HepG2 (cell line): Measurements from ENCODE around the gene REEP6. TPM values are rescaled to one million over a fixed set of nuclear protein-coding genes. Genes with fewer than 3 reads are reported as not detected.

ENCODE experiments used
- CREB1 ChIP-seq, 2 experiments: fragments of 450-650 bp in 1 of 2; IDR thresholded peaks; 2 replicates each; pipeline ENCODE4 v1.6.1; 2016 to 2017; ENCODE audit warnings: control low read depth in 1 of 2, mild to moderate bottlenecking in 1 of 2, missing compliant biosample characterization in 1 of 2, missing genetic modification characterization in 1 of 2
- HNRNPH1 ChIP-seq: fragments of 200-400 bp; formaldehyde crosslinking; optimal IDR thresholded peaks from 2 replicates; pipeline ENCODE3; 2017; ENCODE audit warnings: mild to moderate bottlenecking, low read depth, low read length
- KDM5A ChIP-seq: fragments of 200-600 bp; sonication (generic); IDR thresholded peaks from 2 replicates; pipeline ENCODE4 v1.7.0; 2018; ENCODE audit warnings: antibody characterized with exemption, mild to moderate bottlenecking, low read length, borderline replicate concordance
- PAWR ChIP-seq: sonication (generic); formaldehyde crosslinking; IDR thresholded peaks from 2 replicates; pipeline ENCODE4 v1.4.0; 2020; ENCODE audit warnings: missing genetic modification reagents, mild to moderate bottlenecking, borderline replicate concordance
- SIN3A ChIP-seq: IDR thresholded peaks from 2 replicates; pipeline ENCODE4 v1.6.1; 2011; ENCODE audit warnings: low read depth, mild to moderate bottlenecking, control low read depth, low read length, borderline replicate concordance
- ZBTB42 ChIP-seq: sonication (generic); formaldehyde crosslinking; IDR thresholded peaks from 2 replicates; pipeline ENCODE4 v1.5.0; 2020; ENCODE audit warnings: mild to moderate bottlenecking, missing genetic modification reagents
- ZNF205 ChIP-seq: IDR thresholded peaks from 2 replicates; pipeline ENCODE4 v1.6.1; 2018; ENCODE audit warnings: missing biosample characterization, missing genetic modification reagents
- ZNF280D ChIP-seq: sonication (generic); formaldehyde crosslinking; IDR thresholded peaks from 2 replicates; pipeline ENCODE4 v1.5.1; 2020; ENCODE audit warnings: mild to moderate bottlenecking, missing genetic modification reagents
- ZNF446 ChIP-seq: sonication (generic); formaldehyde crosslinking; IDR thresholded peaks from 2 replicates; pipeline ENCODE4 v1.5.0; 2020; ENCODE audit warnings: mild to moderate bottlenecking, missing genetic modification reagents
- ZNF564 ChIP-seq: sonication (generic); formaldehyde crosslinking; IDR thresholded peaks from 2 replicates; pipeline ENCODE4 v1.8.1; 2023; ENCODE audit warnings: mild to moderate bottlenecking, missing genetic modification reagents
- ZNF580 ChIP-seq: IDR thresholded peaks from 2 replicates; pipeline ENCODE4 v1.6.1; 2016; ENCODE audit warnings: low read depth, borderline replicate concordance
- ZNF660 ChIP-seq: sonication (generic); formaldehyde crosslinking; IDR thresholded peaks from 2 replicates; pipeline ENCODE4 v1.5.1; 2020; ENCODE audit warnings: mild to moderate bottlenecking, low read depth, missing genetic modification reagents, borderline replicate concordance
- ZNF775 ChIP-seq: sonication (generic); formaldehyde crosslinking; IDR thresholded peaks from 2 replicates; pipeline ENCODE4 v1.4.0; 2020; ENCODE audit warnings: missing genetic modification reagents, mild to moderate bottlenecking, moderate library complexity, borderline replicate concordance
- ZNF839 ChIP-seq: sonication (generic); formaldehyde crosslinking; IDR thresholded peaks from 2 replicates; pipeline ENCODE4 v1.4.0; 2020; ENCODE audit warnings: missing genetic modification reagents, mild to moderate bottlenecking, borderline replicate concordance
- ZNF841 ChIP-seq: sonication (generic); formaldehyde crosslinking; IDR thresholded peaks from 2 replicates; pipeline ENCODE4 v1.8.1; 2023; ENCODE audit warnings: missing genetic modification reagents, borderline replicate concordance
- ZSCAN9 ChIP-seq: IDR thresholded peaks from 2 replicates; pipeline ENCODE4 v1.6.1; 2016; ENCODE audit warnings: borderline replicate concordance
- polyA plus RNA-seq, 8 experiments: library from polyadenylated mRNA; depleted of rRNA in 3 of 8; stranded (reverse) in 7 of 8; unstranded in 1 of 8; fragments of >200 nt; fragmentation: Illumina TruSeq in 4 of 8; extraction: Trizol in 4 of 8; gene quantifications; 2 replicates each; pipeline versions ENCODE4 v1.2.1 to v1.2.3, GENCODE V29; 2011 to 2016; ENCODE audit warnings: low read depth in 4 of 8, missing spikeins in 1 of 8, mixed read lengths in 1 of 8; ENCODE audit not compliant: insufficient read depth in 1 of 8
- total RNA-seq, 5 experiments: library from RNA; depleted of rRNA; stranded (reverse); fragments of >200 nt; fragmentation: Illumina TruSeq; extraction: Trizol; gene quantifications; 2 replicates each; pipeline ENCODE4 v1.2.3, GENCODE V29; 2016; ENCODE audit warnings: low read depth in 1 of 5
- TF ChIP-seq, protein P1 (sequence below): sonication (generic); formaldehyde crosslinking; IDR thresholded peaks from 2 replicates; pipeline ENCODE4 v1.8.0; 2022; ENCODE audit warnings: missing genetic modification reagents, mild to moderate bottlenecking, inconsistent platforms, borderline replicate concordance
- TF ChIP-seq, protein P2 (sequence below): sonication (generic); formaldehyde crosslinking; IDR thresholded peaks from 2 replicates; pipeline ENCODE4 v1.4.0; 2020; ENCODE audit warnings: mild to moderate bottlenecking, missing genetic modification reagents
- TF ChIP-seq, protein P3 (sequence below): sonication (generic); formaldehyde crosslinking; IDR thresholded peaks from 2 replicates; pipeline ENCODE4 v1.8.0; 2022; ENCODE audit warnings: mild to moderate bottlenecking, missing genetic modification reagents; ENCODE audit not compliant: insufficient replicate concordance
- TF ChIP-seq, protein P4 (sequence below): sonication (generic); formaldehyde crosslinking; conservative IDR thresholded peaks from 2 replicates; pipeline ENCODE4 v1.4.0; 2020; ENCODE audit warnings: missing genetic modification reagents

Gene REEP6
- total and polyA plus RNA-seq, 2 of the 13 experiments (the other 11 are each of a cell fraction or from before 2014, with no cell fraction given): 10.0 to 28.8 TPM

- TF ChIP-seq, protein P1, sequence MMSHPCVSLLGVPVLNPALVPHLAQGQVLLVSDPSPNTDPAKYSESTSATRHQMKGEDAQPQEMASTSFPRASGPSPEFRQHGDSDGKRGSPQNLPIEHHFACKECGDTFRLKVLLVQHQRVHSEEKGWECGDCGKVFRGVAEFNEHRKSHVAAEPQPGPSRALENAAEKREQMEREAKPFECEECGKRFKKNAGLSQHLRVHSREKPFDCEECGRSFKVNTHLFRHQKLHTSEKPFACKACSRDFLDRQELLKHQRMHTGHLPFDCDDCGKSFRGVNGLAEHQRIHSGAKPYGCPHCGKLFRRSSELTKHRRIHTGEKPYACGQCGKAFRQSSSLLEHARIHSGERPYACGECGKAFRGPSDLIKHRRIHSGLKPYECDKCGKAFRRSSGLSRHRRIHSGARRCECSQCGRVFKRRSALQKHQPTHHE (CRISPR knock-in tag): no peak
- TF ChIP-seq HNRNPH1 (no peak), ZNF580 (no peak), ZNF841 (CRISPR knock-in tag) (no peak), ZNF205 (CRISPR knock-in tag) (no peak), ZNF564 (CRISPR knock-in tag) (no peak), ZNF839 (no peak), PAWR (CRISPR knock-in tag) (no peak), ZNF280D (no peak), KDM5A (no peak), ZSCAN9 (no peak), ZNF446 (no peak), SIN3A (peak; percentile 11; the same call in 1 of the 2 replicates), CREB1 (IDR thresholded peaks at IDR 0.05) (no peak), CREB1 (CRISPR knock-in tag; IDR thresholded peaks at IDR 0.05) (no peak), ZNF660 (CRISPR knock-in tag) (no peak), ZBTB42 (CRISPR knock-in tag) (no peak), ZNF775 (CRISPR knock-in tag) (no peak)
- TF ChIP-seq, protein P2, sequence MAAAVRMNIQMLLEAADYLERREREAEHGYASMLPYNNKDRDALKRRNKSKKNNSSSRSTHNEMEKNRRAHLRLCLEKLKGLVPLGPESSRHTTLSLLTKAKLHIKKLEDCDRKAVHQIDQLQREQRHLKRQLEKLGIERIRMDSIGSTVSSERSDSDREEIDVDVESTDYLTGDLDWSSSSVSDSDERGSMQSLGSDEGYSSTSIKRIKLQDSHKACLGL (CRISPR knock-in tag): no peak
- TF ChIP-seq, protein P3, sequence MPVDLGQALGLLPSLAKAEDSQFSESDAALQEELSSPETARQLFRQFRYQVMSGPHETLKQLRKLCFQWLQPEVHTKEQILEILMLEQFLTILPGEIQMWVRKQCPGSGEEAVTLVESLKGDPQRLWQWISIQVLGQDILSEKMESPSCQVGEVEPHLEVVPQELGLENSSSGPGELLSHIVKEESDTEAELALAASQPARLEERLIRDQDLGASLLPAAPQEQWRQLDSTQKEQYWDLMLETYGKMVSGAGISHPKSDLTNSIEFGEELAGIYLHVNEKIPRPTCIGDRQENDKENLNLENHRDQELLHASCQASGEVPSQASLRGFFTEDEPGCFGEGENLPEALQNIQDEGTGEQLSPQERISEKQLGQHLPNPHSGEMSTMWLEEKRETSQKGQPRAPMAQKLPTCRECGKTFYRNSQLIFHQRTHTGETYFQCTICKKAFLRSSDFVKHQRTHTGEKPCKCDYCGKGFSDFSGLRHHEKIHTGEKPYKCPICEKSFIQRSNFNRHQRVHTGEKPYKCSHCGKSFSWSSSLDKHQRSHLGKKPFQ (CRISPR knock-in tag): no peak
- TF ChIP-seq, protein P4, sequence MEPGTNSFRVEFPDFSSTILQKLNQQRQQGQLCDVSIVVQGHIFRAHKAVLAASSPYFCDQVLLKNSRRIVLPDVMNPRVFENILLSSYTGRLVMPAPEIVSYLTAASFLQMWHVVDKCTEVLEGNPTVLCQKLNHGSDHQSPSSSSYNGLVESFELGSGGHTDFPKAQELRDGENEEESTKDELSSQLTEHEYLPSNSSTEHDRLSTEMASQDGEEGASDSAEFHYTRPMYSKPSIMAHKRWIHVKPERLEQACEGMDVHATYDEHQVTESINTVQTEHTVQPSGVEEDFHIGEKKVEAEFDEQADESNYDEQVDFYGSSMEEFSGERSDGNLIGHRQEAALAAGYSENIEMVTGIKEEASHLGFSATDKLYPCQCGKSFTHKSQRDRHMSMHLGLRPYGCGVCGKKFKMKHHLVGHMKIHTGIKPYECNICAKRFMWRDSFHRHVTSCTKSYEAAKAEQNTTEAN (CRISPR knock-in tag): no peak
Observed at GRCh38 chr19:1513499-1514294, 22.7 kb downstream of the REEP6 start (continued).
